Putamen (tissue), 1 donor: ENCODE data around the gene AHSA1.

Experiments used
- DNase-seq: peaks from one replicate; pipeline ENCODE4 v3.0.0-alpha.2; 2016; ENCODE audit warnings: low spot score

AHSA1 gene

GRCh38 chr14:77508876-77509275 lies 51.0 kb downstream of the AHSA1 start:
- DNase-seq: no peak

GRCh38 chr14:77509366-77509765 lies 51.5 kb downstream of the AHSA1 start:
- DNase-seq: no peak

GRCh38 chr14:77511486-77512162 lies 53.7 kb downstream of the AHSA1 start:
- DNase-seq: no peak

GRCh38 chr14:77516126-77516525 lies 58.2 kb downstream of the AHSA1 start:
- no peak for DNase-seq
